ENCODE measurements around the gene CTBP1. TPM values are rescaled to one million over a fixed set of nuclear protein-coding genes. Genes with fewer than 3 reads are reported as not detected.

Gene CTBP1
- total and polyA plus RNA-seq, 9 of the 15 experiments (the other 6 are each of a cell fraction or from before 2014, with no cell fraction given) = 14.5 to 162 (median 68.2) TPM

GRCh38 chr4:1269209-1269608 lies 20.3 kb upstream of the CTBP1 start (continued):
- TF ChIP-seq NFIC (IDR thresholded peaks at IDR 0.05) (no peak), MYC (IDR thresholded peaks at IDR 0.05; ENCODE audit: low read depth, low read length) (no peak), MYC (CRISPR knock-in tag; IDR thresholded peaks at IDR 0.05; ENCODE audit: borderline replicate concordance, low read depth) (no peak)

GRCh38 chr4:1266881-1267763 lies 18.2 kb upstream of the CTBP1 start:
- no peaks in the 10 kb centered on the region for H3K4me1 ChIP-seq (replicated peaks in 1 of 2; ENCODE audit: control insufficient read depth in 2 of 2, insufficient read depth in 2 of 2, low read length in 2 of 2)
- no peaks in the 10 kb centered on the region for H3K36me3 ChIP-seq (ENCODE audit: control insufficient read depth, insufficient read depth, low read length)
- ChIA-PET CTCF (ENCODE audit: low intra/inter-chr PET ratio) (interaction anchor here (2.6 kb wide), 1 partner anchor 137 kb away, joined by 8 read pairs; no protein-coding TSS in a partner anchor), POLR2A (interaction anchor here (1.1 to 1.3 kb wide), 2 partner anchors 12 to 23 kb away, joined by 3 to 4 read pairs; partner anchors contain the start of gene MAEA)
- H3K9me1 ChIP-seq (ENCODE audit: control insufficient read depth, insufficient read depth, low read length) = no peaks in the 10 kb centered on the region
- no peak overlapping the region for H3K9ac ChIP-seq (ENCODE audit: insufficient read depth in 1 of 2, low read depth in 2 of 2, low read length in 2 of 2)
- 27% methylated on average over 9 of the region's 9 CpGs for WGBS (ENCODE audit: insufficient coverage, low coverage, missing lambda C conversion rate)
- no TSS peak for BruUV-seq (replicated peaks)
- H2AFZ ChIP-seq (ENCODE audit: low read depth, low read length) = no peak overlapping the region
- intact Hi-C loops (cut with micrococcal nuclease) (no loop called here), in situ Hi-C loops (cut with MboI) (no loop called here)
- FAIRE-seq = no peak
- no peak overlapping the region for H3K27ac ChIP-seq (ENCODE audit: extremely low read depth, low read depth, low read length)
- peaks cover 9% of the 10 kb centered on the region; the same call in 1 of the 2 replicates for H3K9me3 ChIP-seq (replicated peaks; ENCODE audit: control insufficient read depth, insufficient read depth, low read depth, low read length)
- DNase-seq (ENCODE audit: extremely low read depth in 1 of 4, low spot score in 3 of 4) = no peak
- no peak for ATAC-seq
- no peak overlapping the region for H3K4me2 ChIP-seq (ENCODE audit: insufficient read depth, low read length)
- peaks cover 3 to 10% of the 10 kb centered on the region in 2 experiments; a peak in 3 of 5 replicates for H3K27me3 ChIP-seq (ENCODE audit: control insufficient read depth in 2 of 2, insufficient read depth in 2 of 2, low read length in 2 of 2)
- H3K4me3 ChIP-seq = no peak overlapping the region
- no peaks in the 10 kb centered on the region for H3K79me2 ChIP-seq (ENCODE audit: control insufficient read depth, insufficient read depth, low read length)
- H4K20me1 ChIP-seq (replicated peaks; ENCODE audit: control insufficient read depth, insufficient read depth, low read length) = no peaks in the 10 kb centered on the region
- no peak for TF ChIP-seq NFE2L1 (tag; IDR thresholded peaks at IDR 0.05; ENCODE audit: borderline replicate concordance, low read depth)
- TF ChIP-seq KDM5B (IDR thresholded peaks at IDR 0.05; ENCODE audit: insufficient replicate concordance, low read depth, low read length) = no peak
- TF ChIP-seq, protein P1, sequence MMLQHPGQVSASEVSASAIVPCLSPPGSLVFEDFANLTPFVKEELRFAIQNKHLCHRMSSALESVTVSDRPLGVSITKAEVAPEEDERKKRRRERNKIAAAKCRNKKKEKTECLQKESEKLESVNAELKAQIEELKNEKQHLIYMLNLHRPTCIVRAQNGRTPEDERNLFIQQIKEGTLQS (IDR thresholded peaks at IDR 0.05) = no peak
- TF ChIP-seq, protein P1 (CRISPR knock-in tag; conservative IDR thresholded peaks at IDR 0.05) = no peak
- no peak for TF ChIP-seq KDM4B (IDR thresholded peaks at IDR 0.05; ENCODE audit: borderline replicate concordance in 2 of 2, low read depth in 1 of 2)
- TF ChIP-seq HMGN3 (IDR thresholded peaks at IDR 0.05; ENCODE audit: borderline replicate concordance, extremely low read depth, insufficient read length, low read depth, low read length) = no peak
- TF ChIP-seq SMC3 (conservative IDR thresholded peaks at IDR 0.05; ENCODE audit: insufficient read depth, low read depth, low read length) = no peak
- TF ChIP-seq FOXM1 (IDR thresholded peaks at IDR 0.05; ENCODE audit: low read depth) = no peak
- TF ChIP-seq FOXM1 (CRISPR knock-in tag; IDR thresholded peaks at IDR 0.05; ENCODE audit: low read depth) = no peak
- TF ChIP-seq MAZ (CRISPR knock-in tag; conservative IDR thresholded peaks at IDR 0.05 in 1 of 2, IDR thresholded peaks at IDR 0.05 in 1 of 2) = no peak
- TF ChIP-seq NRF1 (conservative IDR thresholded peaks at IDR 0.05 in 1 of 2, IDR thresholded peaks at IDR 0.05 in 1 of 2) = no peak
- TF ChIP-seq ESRRA (IDR thresholded peaks at IDR 0.05; ENCODE audit: borderline replicate concordance, low read depth) = no peak
- TF ChIP-seq, protein P2, sequence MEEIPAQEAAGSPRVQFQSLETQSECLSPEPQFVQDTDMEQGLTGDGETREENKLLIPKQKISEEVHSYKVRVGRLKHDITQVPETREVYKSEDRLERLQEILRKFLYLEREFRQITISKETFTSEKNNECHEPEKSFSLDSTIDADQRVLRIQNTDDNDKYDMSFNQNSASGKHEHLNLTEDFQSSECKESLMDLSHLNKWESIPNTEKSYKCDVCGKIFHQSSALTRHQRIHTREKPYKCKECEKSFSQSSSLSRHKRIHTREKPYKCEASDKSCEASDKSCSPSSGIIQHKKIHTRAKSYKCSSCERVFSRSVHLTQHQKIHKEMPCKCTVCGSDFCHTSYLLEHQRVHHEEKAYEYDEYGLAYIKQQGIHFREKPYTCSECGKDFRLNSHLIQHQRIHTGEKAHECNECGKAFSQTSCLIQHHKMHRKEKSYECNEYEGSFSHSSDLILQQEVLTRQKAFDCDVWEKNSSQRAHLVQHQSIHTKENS (CRISPR knock-in tag; IDR thresholded peaks at IDR 0.05) = no peak
- TF ChIP-seq TAF1 (IDR thresholded peaks at IDR 0.05; ENCODE audit: control insufficient read depth, extremely low read depth, insufficient read depth, low read length, severe bottlenecking) = no peak

Measured in K562 (cell line).